HepG2 (cell line): ENCODE data around the gene OR1S1. TPM values are rescaled to one million over a fixed set of nuclear protein-coding genes. Genes with fewer than 3 reads are reported as not detected.

Experiments
- ARNT ChIP-seq: fragments of 450-650 bp; IDR thresholded peaks from 2 replicates; pipeline ENCODE4 v1.6.1; 2017
- ATM ChIP-seq: fragments of 450-650 bp; IDR thresholded peaks from 2 replicates; pipeline ENCODE4 v1.7.1; 2017; ENCODE audit warnings: mild to moderate bottlenecking, borderline replicate concordance
- BRCA1 ChIP-seq: sonication (generic); formaldehyde crosslinking; IDR thresholded peaks from 2 replicates; pipeline ENCODE4 v1.4.0; 2020; ENCODE audit warnings: missing genetic modification reagents
- ESRRA ChIP-seq: sonication (generic); formaldehyde crosslinking; IDR thresholded peaks from 2 replicates; pipeline ENCODE4 v1.5.1; 2020; ENCODE audit warnings: mild to moderate bottlenecking, low read depth, missing genetic modification reagents
- GATA4 ChIP-seq: sonication (generic); IDR thresholded peaks from 2 replicates; pipeline ENCODE4 v1.6.1; 2016; ENCODE audit warnings: antibody characterized with exemption, low read depth, borderline replicate concordance
- HNRNPL ChIP-seq: fragments of 200-400 bp; formaldehyde crosslinking; IDR thresholded peaks from 2 replicates; pipeline ENCODE4 v1.6.1; 2017; ENCODE audit warnings: mild to moderate bottlenecking, low read depth, low read length
- JUND ChIP-seq: sonication (generic); formaldehyde crosslinking; IDR thresholded peaks from 2 replicates; pipeline ENCODE4 v1.8.0; 2022; ENCODE audit warnings: mild to moderate bottlenecking, missing genetic modification reagents
- KAT8 ChIP-seq: IDR thresholded peaks from 2 replicates; pipeline ENCODE4 v1.6.1; 2016; ENCODE audit warnings: missing genetic modification reagents, missing compliant biosample characterization
- MAFG ChIP-seq: sonication (generic); formaldehyde crosslinking; IDR thresholded peaks from 2 replicates; pipeline ENCODE4 v1.5.1; 2020; ENCODE audit warnings: mild to moderate bottlenecking, missing genetic modification reagents
- MXI1 ChIP-seq: IDR thresholded peaks from 3 replicates; pipeline ENCODE4 v1.6.1; 2012; ENCODE audit warnings: low read depth, low read length, inconsistent platforms, borderline replicate concordance
- NR2F6 ChIP-seq, 2 experiments: IDR thresholded peaks; 2 replicates each; pipeline ENCODE4 v1.6.1; 2016; ENCODE audit warnings: antibody characterized with exemption in 1 of 2, mild to moderate bottlenecking in 1 of 2
- RAD51 ChIP-seq: fragments of 450-650 bp; IDR thresholded peaks from 2 replicates; pipeline ENCODE4 v1.6.1; 2016; ENCODE audit warnings: borderline replicate concordance
- RFXANK ChIP-seq: IDR thresholded peaks from 2 replicates; pipeline ENCODE4 v1.6.1; 2016
- RFXAP ChIP-seq: sonication (generic); formaldehyde crosslinking; IDR thresholded peaks from 2 replicates; pipeline ENCODE4 v1.4.0; 2020; ENCODE audit warnings: missing genetic modification reagents, borderline replicate concordance
- SAFB2 ChIP-seq: sonication (generic); formaldehyde crosslinking; IDR thresholded peaks from 2 replicates; pipeline ENCODE4 v1.5.1; 2020; ENCODE audit warnings: missing genetic modification reagents, low read depth, mild to moderate bottlenecking, borderline replicate concordance
- SIX4 ChIP-seq: sonication (generic); formaldehyde crosslinking; IDR thresholded peaks from 2 replicates; pipeline ENCODE4 v1.4.0; 2020; ENCODE audit warnings: missing genetic modification reagents
- SKI ChIP-seq: fragments of 450-650 bp; IDR thresholded peaks from one replicate; pipeline ENCODE4 v1.6.1; 2018; ENCODE audit warnings: mild to moderate bottlenecking; ENCODE audit not compliant: partially characterized antibody
- SNAI1 ChIP-seq: sonication (generic); formaldehyde crosslinking; IDR thresholded peaks from 2 replicates; pipeline ENCODE4 v1.5.0; 2020; ENCODE audit warnings: mild to moderate bottlenecking, missing genetic modification reagents, borderline replicate concordance
- SP1 ChIP-seq, 2 experiments: fragments of 450-650 bp in 1 of 2; sonication (generic) in 1 of 2; formaldehyde crosslinking in 1 of 2; IDR thresholded peaks; 2 replicates each; pipeline versions ENCODE4 v1.4.0 to v1.6.1; 2016 to 2020; ENCODE audit warnings: missing genetic modification reagents in 1 of 2
- ZBTB7A ChIP-seq: sonication (generic); formaldehyde crosslinking; IDR thresholded peaks from 2 replicates; pipeline ENCODE4 v1.8.0; 2022; ENCODE audit warnings: mild to moderate bottlenecking, missing genetic modification reagents
- ZNF607 ChIP-seq: sonication (generic); formaldehyde crosslinking; IDR thresholded peaks from 2 replicates; pipeline ENCODE4 v1.5.1; 2020; ENCODE audit warnings: missing genetic modification reagents, mild to moderate bottlenecking, borderline replicate concordance
- ZNF790 ChIP-seq: sonication (generic); formaldehyde crosslinking; IDR thresholded peaks from 2 replicates; pipeline ENCODE4 v1.8.0; 2022; ENCODE audit warnings: missing genetic modification reagents, mild to moderate bottlenecking, borderline replicate concordance
- polyA plus RNA-seq, 8 experiments: library from polyadenylated mRNA; depleted of rRNA in 3 of 8; stranded (reverse) in 7 of 8; unstranded in 1 of 8; fragments of >200 nt; fragmentation: Illumina TruSeq in 4 of 8; extraction: Trizol in 4 of 8; gene quantifications; 2 replicates each; pipeline versions ENCODE4 v1.2.1 to v1.2.3, GENCODE V29; 2011 to 2016; ENCODE audit warnings: low read depth in 4 of 8, missing spikeins in 1 of 8, mixed read lengths in 1 of 8; ENCODE audit not compliant: insufficient read depth in 1 of 8
- total RNA-seq, 5 experiments: library from RNA; depleted of rRNA; stranded (reverse); fragments of >200 nt; fragmentation: Illumina TruSeq; extraction: Trizol; gene quantifications; 2 replicates each; pipeline ENCODE4 v1.2.3, GENCODE V29; 2016; ENCODE audit warnings: low read depth in 1 of 5
- TF ChIP-seq, protein P1 (sequence below): sonication (generic); formaldehyde crosslinking; conservative IDR thresholded peaks from 2 replicates; pipeline ENCODE4 v1.8.0; 2022; ENCODE audit warnings: missing genetic modification reagents
- TF ChIP-seq, protein P2 (sequence below): sonication (generic); formaldehyde crosslinking; IDR thresholded peaks from 2 replicates; pipeline ENCODE4 v1.9.0; 2021; ENCODE audit warnings: mild to moderate bottlenecking, missing genetic modification reagents

OR1S1 gene
- total and polyA plus RNA-seq, 2 of the 13 experiments (the other 11 are each of a cell fraction or from before 2014, with no cell fraction given) = not detected

DNA sequence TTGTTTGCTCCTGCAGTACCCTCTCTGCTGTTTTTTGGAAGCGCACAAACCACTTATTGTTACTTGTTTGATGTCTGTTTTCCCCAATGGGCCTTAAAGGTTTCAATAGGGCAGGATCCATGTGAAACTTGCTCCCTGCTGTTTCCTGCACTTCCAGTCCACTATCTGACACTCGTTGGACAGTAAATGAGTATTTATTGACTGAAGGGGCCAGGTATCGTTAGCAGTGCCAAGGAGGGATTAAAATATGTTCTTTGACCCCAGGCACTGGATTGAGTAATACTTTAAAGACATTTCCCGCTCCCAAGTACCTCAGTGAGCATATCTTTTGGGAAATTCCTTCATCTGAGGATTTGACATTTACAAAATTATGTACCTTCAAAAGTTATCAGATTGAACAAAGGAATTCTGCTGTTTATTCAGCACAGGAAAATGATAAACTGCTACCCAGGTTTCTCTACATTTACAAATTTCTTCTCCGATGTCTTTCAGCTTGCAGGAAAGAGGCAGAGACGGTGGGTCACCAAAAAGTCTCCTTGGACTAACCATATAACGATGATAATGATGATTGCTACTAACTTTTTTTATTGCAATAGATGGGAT is 46.9 kb upstream of the OR1S1 start (continued):
- TF ChIP-seq, protein P1, sequence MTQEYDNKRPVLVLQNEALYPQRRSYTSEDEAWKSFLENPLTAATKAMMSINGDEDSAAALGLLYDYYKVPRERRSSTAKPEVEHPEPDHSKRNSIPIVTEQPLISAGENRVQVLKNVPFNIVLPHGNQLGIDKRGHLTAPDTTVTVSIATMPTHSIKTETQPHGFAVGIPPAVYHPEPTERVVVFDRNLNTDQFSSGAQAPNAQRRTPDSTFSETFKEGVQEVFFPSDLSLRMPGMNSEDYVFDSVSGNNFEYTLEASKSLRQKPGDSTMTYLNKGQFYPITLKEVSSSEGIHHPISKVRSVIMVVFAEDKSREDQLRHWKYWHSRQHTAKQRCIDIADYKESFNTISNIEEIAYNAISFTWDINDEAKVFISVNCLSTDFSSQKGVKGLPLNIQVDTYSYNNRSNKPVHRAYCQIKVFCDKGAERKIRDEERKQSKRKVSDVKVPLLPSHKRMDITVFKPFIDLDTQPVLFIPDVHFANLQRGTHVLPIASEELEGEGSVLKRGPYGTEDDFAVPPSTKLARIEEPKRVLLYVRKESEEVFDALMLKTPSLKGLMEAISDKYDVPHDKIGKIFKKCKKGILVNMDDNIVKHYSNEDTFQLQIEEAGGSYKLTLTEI (CRISPR knock-in tag) = no peak
- peak; percentile 49; the same call in 1 of the 2 replicates for TF ChIP-seq KAT8
- TF ChIP-seq SNAI1 (CRISPR knock-in tag) = no peak
- 0 out of 2 replicates have a peak, but pooled peaks have one; percentile 41 for TF ChIP-seq RFXAP (CRISPR knock-in tag)
- TF ChIP-seq SIX4 (CRISPR knock-in tag) = peak; percentile 85
- no peak for TF ChIP-seq SP1 (IDR thresholded peaks at IDR 0.05)
- no peak; the same call in 1 of the 2 replicates for TF ChIP-seq SP1 (CRISPR knock-in tag; IDR thresholded peaks at IDR 0.05)
- TF ChIP-seq BRCA1 = no peak
- TF ChIP-seq ZBTB7A (CRISPR knock-in tag) = no peak
- TF ChIP-seq ESRRA = 0 out of 2 replicates have a peak, but pooled peaks have one; percentile 53
- TF ChIP-seq HNRNPL = no peak
- TF ChIP-seq GATA4 = peak; percentile 93; the same call in 1 of the 2 replicates
- TF ChIP-seq ZNF790 (CRISPR knock-in tag) = no peak
- TF ChIP-seq ZNF607 (CRISPR knock-in tag) = no peak
- TF ChIP-seq, protein P2, sequence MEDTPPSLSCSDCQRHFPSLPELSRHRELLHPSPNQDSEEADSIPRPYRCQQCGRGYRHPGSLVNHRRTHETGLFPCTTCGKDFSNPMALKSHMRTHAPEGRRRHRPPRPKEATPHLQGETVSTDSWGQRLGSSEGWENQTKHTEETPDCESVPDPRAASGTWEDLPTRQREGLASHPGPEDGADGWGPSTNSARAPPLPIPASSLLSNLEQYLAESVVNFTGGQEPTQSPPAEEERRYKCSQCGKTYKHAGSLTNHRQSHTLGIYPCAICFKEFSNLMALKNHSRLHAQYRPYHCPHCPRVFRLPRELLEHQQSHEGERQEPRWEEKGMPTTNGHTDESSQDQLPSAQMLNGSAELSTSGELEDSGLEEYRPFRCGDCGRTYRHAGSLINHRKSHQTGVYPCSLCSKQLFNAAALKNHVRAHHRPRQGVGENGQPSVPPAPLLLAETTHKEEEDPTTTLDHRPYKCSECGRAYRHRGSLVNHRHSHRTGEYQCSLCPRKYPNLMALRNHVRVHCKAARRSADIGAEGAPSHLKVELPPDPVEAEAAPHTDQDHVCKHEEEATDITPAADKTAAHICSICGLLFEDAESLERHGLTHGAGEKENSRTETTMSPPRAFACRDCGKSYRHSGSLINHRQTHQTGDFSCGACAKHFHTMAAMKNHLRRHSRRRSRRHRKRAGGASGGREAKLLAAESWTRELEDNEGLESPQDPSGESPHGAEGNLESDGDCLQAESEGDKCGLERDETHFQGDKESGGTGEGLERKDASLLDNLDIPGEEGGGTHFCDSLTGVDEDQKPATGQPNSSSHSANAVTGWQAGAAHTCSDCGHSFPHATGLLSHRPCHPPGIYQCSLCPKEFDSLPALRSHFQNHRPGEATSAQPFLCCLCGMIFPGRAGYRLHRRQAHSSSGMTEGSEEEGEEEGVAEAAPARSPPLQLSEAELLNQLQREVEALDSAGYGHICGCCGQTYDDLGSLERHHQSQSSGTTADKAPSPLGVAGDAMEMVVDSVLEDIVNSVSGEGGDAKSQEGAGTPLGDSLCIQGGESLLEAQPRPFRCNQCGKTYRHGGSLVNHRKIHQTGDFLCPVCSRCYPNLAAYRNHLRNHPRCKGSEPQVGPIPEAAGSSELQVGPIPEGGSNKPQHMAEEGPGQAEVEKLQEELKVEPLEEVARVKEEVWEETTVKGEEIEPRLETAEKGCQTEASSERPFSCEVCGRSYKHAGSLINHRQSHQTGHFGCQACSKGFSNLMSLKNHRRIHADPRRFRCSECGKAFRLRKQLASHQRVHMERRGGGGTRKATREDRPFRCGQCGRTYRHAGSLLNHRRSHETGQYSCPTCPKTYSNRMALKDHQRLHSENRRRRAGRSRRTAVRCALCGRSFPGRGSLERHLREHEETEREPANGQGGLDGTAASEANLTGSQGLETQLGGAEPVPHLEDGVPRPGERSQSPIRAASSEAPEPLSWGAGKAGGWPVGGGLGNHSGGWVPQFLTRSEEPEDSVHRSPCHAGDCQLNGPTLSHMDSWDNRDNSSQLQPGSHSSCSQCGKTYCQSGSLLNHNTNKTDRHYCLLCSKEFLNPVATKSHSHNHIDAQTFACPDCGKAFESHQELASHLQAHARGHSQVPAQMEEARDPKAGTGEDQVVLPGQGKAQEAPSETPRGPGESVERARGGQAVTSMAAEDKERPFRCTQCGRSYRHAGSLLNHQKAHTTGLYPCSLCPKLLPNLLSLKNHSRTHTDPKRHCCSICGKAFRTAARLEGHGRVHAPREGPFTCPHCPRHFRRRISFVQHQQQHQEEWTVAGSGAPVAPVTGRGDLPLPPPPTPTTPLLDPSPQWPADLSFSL (CRISPR knock-in tag) = no peak
- no peak for TF ChIP-seq ATM
- TF ChIP-seq RAD51 = no peak
- TF ChIP-seq MAFG (CRISPR knock-in tag) = no peak
- TF ChIP-seq SAFB2 (CRISPR knock-in tag) = no peak; the same call in 1 of the 2 replicates
- no peak for TF ChIP-seq SKI
- no peak for TF ChIP-seq JUND (CRISPR knock-in tag)
- no peak for TF ChIP-seq RFXANK
- TF ChIP-seq NR2F6 (IDR thresholded peaks at IDR 0.05) = peak; percentile 87
- peak; percentile 85 for TF ChIP-seq NR2F6 (CRISPR knock-in tag; IDR thresholded peaks at IDR 0.05)
- TF ChIP-seq MXI1 = no peak
- no peak for TF ChIP-seq ARNT
